Osteocyte (in vitro differentiated cells): Measurements from ENCODE around the gene ARHGEF40. TPM values are rescaled to one million over a fixed set of nuclear protein-coding genes. Genes with fewer than 3 reads are reported as not detected.

Experiments
- DNase-seq: peaks from one replicate; pipeline ENCODE4 v3.0.0; 2021; ENCODE audit warnings: mixed read lengths; ENCODE audit not compliant: unreplicated experiment; ENCODE audit errors: extremely low spot score
- H3K27ac Mint-ChIP-seq: one replicate; pipeline ENCODE4 v1.8.0; 2021; ENCODE audit warnings: mild to moderate bottlenecking, mixed read lengths; ENCODE audit not compliant: unreplicated experiment
- H3K27me3 Mint-ChIP-seq: one replicate; pipeline ENCODE4 v1.8.0; 2021; ENCODE audit warnings: mixed read lengths; ENCODE audit not compliant: unreplicated experiment
- H3K36me3 Mint-ChIP-seq: one replicate; pipeline ENCODE4 v1.8.0; 2021; ENCODE audit warnings: mixed read lengths; ENCODE audit not compliant: unreplicated experiment
- H3K4me1 Mint-ChIP-seq: one replicate; pipeline ENCODE4 v1.8.0; 2021; ENCODE audit warnings: mixed read lengths; ENCODE audit not compliant: unreplicated experiment
- H3K4me3 Mint-ChIP-seq: one replicate; pipeline ENCODE4 v1.8.0; 2021; ENCODE audit warnings: mild to moderate bottlenecking, moderate library complexity, mixed read lengths; ENCODE audit not compliant: unreplicated experiment
- H3K9me3 Mint-ChIP-seq: one replicate; pipeline ENCODE4 v1.8.0; 2021; ENCODE audit warnings: mixed read lengths; ENCODE audit not compliant: unreplicated experiment
- CTCF ChIP-seq: fragments of 200-600 bp; sonication (generic); IDR thresholded peaks from 2 replicates; pipeline ENCODE4 v1.5.0; 2021; ENCODE audit warnings: antibody characterized with exemption, mild to moderate bottlenecking, moderate library complexity
- total RNA-seq: library from RNA; stranded (reverse); gene quantifications from 2 replicates; pipeline ENCODE4 v1.2.1, GENCODE V29; 2021

The ARHGEF40 gene
- total RNA-seq, 1 donor from 2014 or later, result 139 TPM

GRCh38 chr14:21099596-21099985 lies 29.5 kb downstream of the ARHGEF40 start:
- no peaks in the 10 kb centered on the region for H3K27me3 Mint-ChIP-seq
- H3K9me3 Mint-ChIP-seq, result no peaks in the 10 kb centered on the region
- no peaks in the 10 kb centered on the region for H3K36me3 Mint-ChIP-seq
- peak overlapping the region; percentile 57 for H3K27ac Mint-ChIP-seq
- peak overlapping the region; percentile 76 for H3K4me3 Mint-ChIP-seq
- H3K4me1 Mint-ChIP-seq, result peaks cover 41% of the 10 kb centered on the region
- no peak for TF ChIP-seq CTCF
- no peak for DNase-seq

GRCh38 chr14:21100931-21101330 lies 30.8 kb downstream of the ARHGEF40 start, which contains the start of gene TMEM253:
Gene TMEM253 (plus strand): TSS chr14:21101066. CDS start chr14:21101344, 278 bp downstream.
- Mint-ChIP-seq H3K4me3 (peak within 1 kb of the TSS; percentile 18), H3K36me3 (no peaks in the 10 kb centered on the region), H3K27ac (no peak within 1 kb of the TSS), H3K27me3 (no peaks in the 10 kb centered on the region), H3K4me1 (peaks cover 47% of the 10 kb centered on the region), H3K9me3 (no peaks in the 10 kb centered on the region)
- TF ChIP-seq CTCF, result no peak
- no peak for DNase-seq

GRCh38 chr14:21101802-21102413 lies 31.8 kb downstream of the ARHGEF40 start:
- no peaks in the 10 kb centered on the region for H3K36me3 Mint-ChIP-seq
- no peak for DNase-seq
- peak overlapping the region; percentile 29 for H3K4me3 Mint-ChIP-seq
- TF ChIP-seq CTCF, result no peak
- peaks cover 55% of the 10 kb centered on the region for H3K4me1 Mint-ChIP-seq
- H3K9me3 Mint-ChIP-seq, result no peaks in the 10 kb centered on the region
- H3K27me3 Mint-ChIP-seq, result no peaks in the 10 kb centered on the region
- no peak overlapping the region for H3K27ac Mint-ChIP-seq

GRCh38 chr14:21102521-21103410 lies 32.7 kb downstream of the ARHGEF40 start:
- no peaks in the 10 kb centered on the region for H3K36me3 Mint-ChIP-seq
- H3K9me3 Mint-ChIP-seq, result no peaks in the 10 kb centered on the region
- TF ChIP-seq CTCF, result no peak
- H3K27me3 Mint-ChIP-seq, result no peaks in the 10 kb centered on the region
- peak overlapping the region; percentile 95 for H3K4me3 Mint-ChIP-seq
- no peak for DNase-seq
- H3K27ac Mint-ChIP-seq, result peak overlapping the region; percentile 91
- peaks cover 54% of the 10 kb centered on the region for H3K4me1 Mint-ChIP-seq

- Mint-ChIP-seq H3K36me3 (no peaks in the 10 kb centered on the region), H3K27me3 (no peaks in the 10 kb centered on the region), H3K27ac (peak overlapping the region; percentile 91), H3K4me3 (peak overlapping the region; percentile 95), H3K4me1 (peaks cover 54% of the 10 kb centered on the region), H3K9me3 (no peaks in the 10 kb centered on the region)
- no peak for TF ChIP-seq CTCF
- no peak for DNase-seq
These were observed 33.3 kb downstream of the ARHGEF40 start for GRCh38 chr14:21103411-21103709.
